Measurements from ENCODE around the gene TUBA8. TPM values are rescaled to one million over a fixed set of nuclear protein-coding genes. Genes with fewer than 3 reads are reported as not detected.
"Not testable (repeated sequence)": the region's sequence is repeated elsewhere in the genome, so short reads cannot be mapped to it uniquely, and the experiment has no call there.

The TUBA8 gene
- polyA plus RNA-seq, 3 donors, result 0.18 to 2.1 (median 0.27) TPM

- Histone ChIP-seq H3K4me1 (ENCODE audit: control insufficient read depth in 1 of 2, insufficient read depth in 2 of 2, low read length in 2 of 2) (no peaks in the 10 kb centered on the region), H3K79me2 (ENCODE audit: insufficient read depth, low read length) (no peaks in the 10 kb centered on the region), H3K27ac (ENCODE audit: low read depth in 1 of 2, low read length in 2 of 2) (no peak overlapping the region), H2AFZ (ENCODE audit: insufficient read depth, low read depth, low read length, poor library complexity, severe bottlenecking) (no peak overlapping the region), H3K36me3 (replicated peaks in 1 of 2; ENCODE audit: control insufficient read depth in 1 of 2, insufficient read depth in 2 of 2, low read length in 2 of 2) (no peaks in the 10 kb centered on the region), H3K4me2 (replicated peaks; ENCODE audit: extremely low read depth, low read length, poor library complexity, severe bottlenecking) (no peak overlapping the region), H4K20me1 (ENCODE audit: insufficient read depth, low read length) (no peaks in the 10 kb centered on the region), H3K9ac (ENCODE audit: insufficient read depth, low read length, poor library complexity, severe bottlenecking) (no peak overlapping the region), H3K9me3 (replicated peaks in 1 of 2; ENCODE audit: control insufficient read depth in 1 of 2, insufficient read depth in 1 of 2, low read length in 2 of 2) (no peaks in the 10 kb centered on the region), H3K4me3 (replicated peaks in 1 of 3; ENCODE audit: low read depth in 2 of 3, low read length in 3 of 3) (no peak overlapping the region), H3K27me3 (ENCODE audit: control insufficient read depth in 2 of 2, insufficient read depth in 2 of 2, low read length in 2 of 2) (peaks cover 0 to 4% of the 10 kb centered on the region in 2 donors)
- Mint-ChIP-seq H3K27me3 (ENCODE audit: low read depth in 3 of 3) (peaks cover 10 to 29% (median 25%) of the 10 kb centered on the region in 3 donors), H3K4me3 (peak overlapping the region in 1 of 2 donors; percentile 15), H3K36me3 (peaks cover under 1 to 2% of the 10 kb centered on the region in 2 donors), H3K4me1 (peaks cover 14% of the 10 kb centered on the region), H3K9me3 (no peaks in the 10 kb centered on the region), H3K27ac (no peak overlapping the region)
- no peak for TF ChIP-seq CTCF (IDR thresholded peaks at IDR 0.05)
- intact Hi-C loops (cut with micrococcal nuclease), result no loop called here
- DNase-seq, result no peak
- WGBS (ENCODE audit: insufficient coverage), result 92% methylated on average over 6 of the region's 13 CpGs
These were observed 10.9 kb downstream of the TUBA8 start for GRCh38 chr22:18121506-18121905.

GRCh38 chr22:18121954-18122554, 11.4 kb downstream of the TUBA8 start:
- Histone ChIP-seq H4K20me1 (ENCODE audit: insufficient read depth, low read length) (no peaks in the 10 kb centered on the region), H3K9me3 (replicated peaks in 1 of 2; ENCODE audit: control insufficient read depth in 1 of 2, insufficient read depth in 1 of 2, low read length in 2 of 2) (no peaks in the 10 kb centered on the region), H2AFZ (ENCODE audit: insufficient read depth, low read depth, low read length, poor library complexity, severe bottlenecking) (no peak overlapping the region), H3K9ac (ENCODE audit: insufficient read depth, low read length, poor library complexity, severe bottlenecking) (no peak overlapping the region), H3K79me2 (ENCODE audit: insufficient read depth, low read length) (no peaks in the 10 kb centered on the region), H3K27me3 (ENCODE audit: control insufficient read depth in 2 of 2, insufficient read depth in 2 of 2, low read length in 2 of 2) (no peaks in the 10 kb centered on the region), H3K4me1 (ENCODE audit: control insufficient read depth in 1 of 2, insufficient read depth in 2 of 2, low read length in 2 of 2) (no peaks in the 10 kb centered on the region), H3K36me3 (replicated peaks in 1 of 2; ENCODE audit: control insufficient read depth in 1 of 2, insufficient read depth in 2 of 2, low read length in 2 of 2) (no peaks in the 10 kb centered on the region), H3K4me2 (replicated peaks; ENCODE audit: extremely low read depth, low read length, poor library complexity, severe bottlenecking) (no peak overlapping the region), H3K4me3 (replicated peaks in 1 of 3; ENCODE audit: low read depth in 2 of 3, low read length in 3 of 3) (no peak overlapping the region), H3K27ac (ENCODE audit: low read depth in 1 of 2, low read length in 2 of 2) (no peak overlapping the region)
- Mint-ChIP-seq H3K4me1 (peaks cover 14% of the 10 kb centered on the region), H3K4me3 (no peak overlapping the region), H3K27me3 (ENCODE audit: low read depth in 3 of 3) (peaks cover 9 to 26% (median 23%) of the 10 kb centered on the region in 3 donors), H3K9me3 (no peaks in the 10 kb centered on the region), H3K36me3 (peaks cover 5 to 7% of the 10 kb centered on the region in 2 donors), H3K27ac (no peak overlapping the region)
- intact Hi-C loops (cut with micrococcal nuclease), result no loop called here
- TF ChIP-seq CTCF (IDR thresholded peaks at IDR 0.05), result no peak
- no peak for DNase-seq
- WGBS (ENCODE audit: insufficient coverage), result 100% methylated on average over 1 of the region's 5 CpGs

GRCh38 chr22:18123476-18124025, 12.9 kb downstream of the TUBA8 start:
- H3K9me3 Mint-ChIP-seq; H3K4me3 ChIP-seq (replicated peaks in 1 of 3; ENCODE audit: low read depth in 2 of 3, low read length in 3 of 3); H3K4me2 ChIP-seq (replicated peaks; ENCODE audit: extremely low read depth, low read length, poor library complexity, severe bottlenecking); H3K4me3 Mint-ChIP-seq; H3K4me1 ChIP-seq (ENCODE audit: control insufficient read depth in 1 of 2, insufficient read depth in 2 of 2, low read length in 2 of 2); H3K9ac ChIP-seq (ENCODE audit: insufficient read depth, low read length, poor library complexity, severe bottlenecking); DNase-seq; H3K9me3 ChIP-seq (replicated peaks in 1 of 2; ENCODE audit: control insufficient read depth in 1 of 2, insufficient read depth in 1 of 2, low read length in 2 of 2); H3K27ac ChIP-seq (ENCODE audit: low read depth in 1 of 2, low read length in 2 of 2); intact Hi-C loops (cut with micrococcal nuclease); H3K79me2 ChIP-seq (ENCODE audit: insufficient read depth, low read length); H2AFZ ChIP-seq (ENCODE audit: insufficient read depth, low read depth, low read length, poor library complexity, severe bottlenecking); H4K20me1 ChIP-seq (ENCODE audit: insufficient read depth, low read length); H3K27me3 ChIP-seq (ENCODE audit: control insufficient read depth in 2 of 2, insufficient read depth in 2 of 2, low read length in 2 of 2); H3K36me3 ChIP-seq (replicated peaks in 1 of 2; ENCODE audit: control insufficient read depth in 1 of 2, insufficient read depth in 2 of 2, low read length in 2 of 2); H3K36me3 Mint-ChIP-seq: not testable (repeated sequence)
- peaks cover 6 to 17% (median 11%) of the 10 kb centered on the region in 3 donors for H3K27me3 Mint-ChIP-seq (ENCODE audit: low read depth in 3 of 3)
- peaks cover 14% of the 10 kb centered on the region for H3K4me1 Mint-ChIP-seq
- WGBS (ENCODE audit: insufficient coverage), result 96% methylated on average over 11 of the region's 19 CpGs
- peak overlapping the region in 1 of 7 donors; percentile 4 for H3K27ac Mint-ChIP-seq
